ENCODE measurements around the gene GPC1.

The GPC1 gene

GRCh38 chr2:240392084-240392947 is 43.1 kb upstream of the GPC1 start:
- Histone ChIP-seq H3K4me1 (ENCODE audit: control insufficient read depth, insufficient read depth, low read length) (peaks cover 15% of the 10 kb centered on the region; the same call in 1 of the 2 replicates), H3K4me3 (ENCODE audit: low read depth, low read length) (no peak overlapping the region), H3K27me3 (ENCODE audit: control insufficient read depth, insufficient read depth, low read length) (no peaks in the 10 kb centered on the region), H3K27ac (ENCODE audit: low read depth, low read length) (no peak overlapping the region), H3K9ac (ENCODE audit: low read length) (no peak overlapping the region), H3K9me3 (ENCODE audit: control insufficient read depth, insufficient read depth, low read depth, low read length) (no peaks in the 10 kb centered on the region), H3K36me3 (ENCODE audit: control insufficient read depth, insufficient read depth, low read length) (no peaks in the 10 kb centered on the region)

- H3K36me3 ChIP-seq (ENCODE audit: control insufficient read depth, insufficient read depth, low read length): no peaks in the 10 kb centered on the region
- no peak overlapping the region for H3K27ac ChIP-seq (ENCODE audit: low read depth, low read length)
- H3K4me1 ChIP-seq (ENCODE audit: control insufficient read depth, insufficient read depth, low read length): peaks cover 9% of the 10 kb centered on the region; the same call in 1 of the 2 replicates
- H3K9ac ChIP-seq (ENCODE audit: low read length): no peak overlapping the region
- no peak overlapping the region for H3K4me3 ChIP-seq (ENCODE audit: low read depth, low read length)
- no peaks in the 10 kb centered on the region for H3K27me3 ChIP-seq (ENCODE audit: control insufficient read depth, insufficient read depth, low read length)
- H3K9me3 ChIP-seq (ENCODE audit: control insufficient read depth, insufficient read depth, low read depth, low read length): no peaks in the 10 kb centered on the region
Observed at GRCh38 chr2:240392948-240393830, 42.3 kb upstream of the GPC1 start.

GRCh38 chr2:240393831-240394410 is 41.5 kb upstream of the GPC1 start:
- no peak overlapping the region for H3K4me3 ChIP-seq (ENCODE audit: low read depth, low read length)
- no peak overlapping the region for H3K9ac ChIP-seq (ENCODE audit: low read length)
- no peak overlapping the region for H3K27ac ChIP-seq (ENCODE audit: low read depth, low read length)
- H3K27me3 ChIP-seq (ENCODE audit: control insufficient read depth, insufficient read depth, low read length): no peaks in the 10 kb centered on the region
- H3K4me1 ChIP-seq (ENCODE audit: control insufficient read depth, insufficient read depth, low read length): peaks cover 9% of the 10 kb centered on the region; the same call in 1 of the 2 replicates
- no peaks in the 10 kb centered on the region for H3K9me3 ChIP-seq (ENCODE audit: control insufficient read depth, insufficient read depth, low read depth, low read length)
- H3K36me3 ChIP-seq (ENCODE audit: control insufficient read depth, insufficient read depth, low read length): no peaks in the 10 kb centered on the region

GRCh38 chr2:240394549-240394948 is 40.9 kb upstream of the GPC1 start:
- no peaks in the 10 kb centered on the region for H3K9me3 ChIP-seq (ENCODE audit: control insufficient read depth, insufficient read depth, low read depth, low read length)
- peaks cover 9% of the 10 kb centered on the region; the same call in 1 of the 2 replicates for H3K4me1 ChIP-seq (ENCODE audit: control insufficient read depth, insufficient read depth, low read length)
- H3K9ac ChIP-seq (ENCODE audit: low read length): no peak overlapping the region
- H3K27me3 ChIP-seq (ENCODE audit: control insufficient read depth, insufficient read depth, low read length): no peaks in the 10 kb centered on the region
- H3K27ac ChIP-seq (ENCODE audit: low read depth, low read length): no peak overlapping the region
- no peaks in the 10 kb centered on the region for H3K36me3 ChIP-seq (ENCODE audit: control insufficient read depth, insufficient read depth, low read length)
- H3K4me3 ChIP-seq (ENCODE audit: low read depth, low read length): no peak overlapping the region

- no peaks in the 10 kb centered on the region for H3K9me3 ChIP-seq (ENCODE audit: control insufficient read depth, insufficient read depth, low read depth, low read length)
- no peaks in the 10 kb centered on the region for H3K36me3 ChIP-seq (ENCODE audit: control insufficient read depth, insufficient read depth, low read length)
- no peaks in the 10 kb centered on the region for H3K27me3 ChIP-seq (ENCODE audit: control insufficient read depth, insufficient read depth, low read length)
- peaks cover 9% of the 10 kb centered on the region; the same call in 1 of the 2 replicates for H3K4me1 ChIP-seq (ENCODE audit: control insufficient read depth, insufficient read depth, low read length)
- H3K27ac ChIP-seq (ENCODE audit: low read depth, low read length): no peak overlapping the region
- no peak overlapping the region for H3K4me3 ChIP-seq (ENCODE audit: low read depth, low read length)
- no peak overlapping the region for H3K9ac ChIP-seq (ENCODE audit: low read length)
Observed at GRCh38 chr2:240395448-240395847, 40.0 kb upstream of the GPC1 start.

- H3K4me3 ChIP-seq (ENCODE audit: low read depth, low read length): no peak overlapping the region
- H3K9me3 ChIP-seq (ENCODE audit: control insufficient read depth, insufficient read depth, low read depth, low read length): no peaks in the 10 kb centered on the region
- H3K9ac ChIP-seq (ENCODE audit: low read length): no peak overlapping the region
- H3K4me1 ChIP-seq (ENCODE audit: control insufficient read depth, insufficient read depth, low read length): peaks cover 9% of the 10 kb centered on the region; the same call in 1 of the 2 replicates
- no peaks in the 10 kb centered on the region for H3K36me3 ChIP-seq (ENCODE audit: control insufficient read depth, insufficient read depth, low read length)
- H3K27ac ChIP-seq (ENCODE audit: low read depth, low read length): no peak overlapping the region
- H3K27me3 ChIP-seq (ENCODE audit: control insufficient read depth, insufficient read depth, low read length): no peaks in the 10 kb centered on the region
Observed at GRCh38 chr2:240395896-240396622, 39.4 kb upstream of the GPC1 start.

GRCh38 chr2:240396623-240397541 is 38.6 kb upstream of the GPC1 start:
- H3K9me3 ChIP-seq (ENCODE audit: control insufficient read depth, insufficient read depth, low read depth, low read length): no peaks in the 10 kb centered on the region
- no peak overlapping the region for H3K9ac ChIP-seq (ENCODE audit: low read length)
- no peaks in the 10 kb centered on the region for H3K36me3 ChIP-seq (ENCODE audit: control insufficient read depth, insufficient read depth, low read length)
- no peaks in the 10 kb centered on the region; the same call in 1 of the 2 replicates for H3K27me3 ChIP-seq (ENCODE audit: control insufficient read depth, insufficient read depth, low read length)
- H3K4me3 ChIP-seq (ENCODE audit: low read depth, low read length): no peak overlapping the region
- H3K27ac ChIP-seq (ENCODE audit: low read depth, low read length): no peak overlapping the region
- H3K4me1 ChIP-seq (ENCODE audit: control insufficient read depth, insufficient read depth, low read length): peaks cover 9% of the 10 kb centered on the region; the same call in 1 of the 2 replicates

- Histone ChIP-seq H3K27me3 (ENCODE audit: control insufficient read depth, insufficient read depth, low read length) (no peaks in the 10 kb centered on the region; the same call in 1 of the 2 replicates), H3K9me3 (ENCODE audit: control insufficient read depth, insufficient read depth, low read depth, low read length) (no peaks in the 10 kb centered on the region), H3K4me3 (ENCODE audit: low read depth, low read length) (no peak overlapping the region), H3K36me3 (ENCODE audit: control insufficient read depth, insufficient read depth, low read length) (no peaks in the 10 kb centered on the region), H3K9ac (ENCODE audit: low read length) (no peak overlapping the region), H3K27ac (ENCODE audit: low read depth, low read length) (no peak overlapping the region), H3K4me1 (ENCODE audit: control insufficient read depth, insufficient read depth, low read length) (peaks cover 5% of the 10 kb centered on the region; the same call in 1 of the 2 replicates)
Observed at GRCh38 chr2:240397542-240397916, 37.9 kb upstream of the GPC1 start.

- Histone ChIP-seq H3K4me3 (ENCODE audit: low read depth, low read length) (no peak overlapping the region), H3K27me3 (ENCODE audit: control insufficient read depth, insufficient read depth, low read length) (no peaks in the 10 kb centered on the region; the same call in 1 of the 2 replicates), H3K27ac (ENCODE audit: low read depth, low read length) (no peak overlapping the region), H3K9me3 (ENCODE audit: control insufficient read depth, insufficient read depth, low read depth, low read length) (no peaks in the 10 kb centered on the region), H3K4me1 (ENCODE audit: control insufficient read depth, insufficient read depth, low read length) (peaks cover under 1% of the 10 kb centered on the region; the same call in 1 of the 2 replicates), H3K9ac (ENCODE audit: low read length) (no peak overlapping the region), H3K36me3 (ENCODE audit: control insufficient read depth, insufficient read depth, low read length) (no peaks in the 10 kb centered on the region)
Observed at GRCh38 chr2:240397924-240398645, 37.4 kb upstream of the GPC1 start.

Measured in HUES6 (cell line).